ENCODE results near the gene YJEFN3. TPM values are rescaled to one million over a fixed set of nuclear protein-coding genes. Genes with fewer than 3 reads are reported as not detected.

YJEFN3 gene
- total RNA-seq, 1 experiment from 2014 or later = 16.6 TPM

DNA sequence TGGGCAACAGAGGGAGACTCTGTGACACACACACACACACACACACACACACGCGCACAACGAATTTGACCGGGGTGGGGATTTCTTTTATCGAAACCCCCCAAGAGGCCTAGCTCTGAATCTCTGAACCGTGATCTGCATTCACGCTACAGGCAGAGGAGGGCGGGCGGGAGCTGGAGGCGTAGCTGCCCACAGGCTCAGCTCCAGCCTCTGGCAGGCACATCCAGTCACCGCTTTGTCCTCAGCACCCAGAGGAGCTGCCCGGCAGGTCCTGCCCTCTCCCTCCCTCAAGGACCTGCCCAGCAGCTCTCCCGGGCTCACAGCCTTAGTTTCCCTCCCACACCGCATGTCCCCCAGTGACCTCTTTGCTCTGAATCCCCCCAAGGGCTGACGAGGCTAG lies 29.3 kb downstream of the YJEFN3 start:
- no peaks in the 10 kb centered on the region for H3K27me3 ChIP-seq (ENCODE audit: insufficient read depth, low read length)
- WGBS (ENCODE audit: extremely low coverage, insufficient read length, low lambda C conversion rate) = no CpG with 5 or more reads among the region's 15 CpGs
- no peaks in the 10 kb centered on the region for H3K36me3 Mint-ChIP-seq (ENCODE audit: insufficient read depth in 1 of 3, low read depth in 3 of 3)
- no peaks in the 10 kb centered on the region for H4K20me1 ChIP-seq (ENCODE audit: control insufficient read depth, insufficient read depth, insufficient read length)
- H3K27me3 Mint-ChIP-seq (ENCODE audit: low read depth) = peaks cover 4% of the 10 kb centered on the region; the same call in 1 of the 2 replicates
- no peak overlapping the region for H2AK5ac ChIP-seq (ENCODE audit: insufficient read length, low read length)
- H4K8ac ChIP-seq (replicated peaks; ENCODE audit: insufficient read length, low read depth, low read length) = no peak overlapping the region
- no peaks in the 10 kb centered on the region for H3K79me2 ChIP-seq (ENCODE audit: insufficient read depth, low read length)
- DNase-seq = no peak
- no peak overlapping the region for H3K9ac ChIP-seq (ENCODE audit: extremely low read depth, insufficient read length, low read length)
- H2BK12ac ChIP-seq (ENCODE audit: insufficient read length, low read depth, low read length) = no peak overlapping the region
- no peak overlapping the region for H3K4ac ChIP-seq (ENCODE audit: low read depth, low read length)
- no peak overlapping the region for H3K27ac ChIP-seq (ENCODE audit: insufficient read length, low read depth, low read length)
- H2BK120ac ChIP-seq (ENCODE audit: low read depth, low read length, poor library complexity, severe bottlenecking) = no peak overlapping the region
- H2AFZ ChIP-seq (ENCODE audit: low read length) = no peak overlapping the region
- no peaks in the 10 kb centered on the region for H3K23me2 ChIP-seq (ENCODE audit: insufficient read length, low read depth, low read length, poor library complexity, severe bottlenecking)
- no peak overlapping the region for H3K56ac ChIP-seq (ENCODE audit: insufficient read length, low read depth, low read length)
- no peaks in the 10 kb centered on the region for H3K9me3 ChIP-seq (ENCODE audit: control insufficient read depth, low read depth, low read length)
- no peak overlapping the region for H3T11ph ChIP-seq (ENCODE audit: low read length)
- H2BK5ac ChIP-seq (ENCODE audit: insufficient read length, low read length) = no peak overlapping the region
- H3K4me1 Mint-ChIP-seq = peaks cover 5 to 9% of the 10 kb centered on the region in 2 experiments
- H3K23ac ChIP-seq (ENCODE audit: insufficient read length, low read depth, low read length) = no peak overlapping the region
- H4K5ac ChIP-seq (ENCODE audit: insufficient read length, low read depth, low read length) = no peak overlapping the region
- H3K9me3 Mint-ChIP-seq = no peaks in the 10 kb centered on the region
- H2BK20ac ChIP-seq (ENCODE audit: low read depth, low read length, poor library complexity, severe bottlenecking) = no peak overlapping the region
- no peak overlapping the region; a peak in 1 of 7 replicates for H3K27ac Mint-ChIP-seq
- H3K79me1 ChIP-seq (ENCODE audit: insufficient read depth, low read depth, low read length, poor library complexity, severe bottlenecking) = no peaks in the 10 kb centered on the region
- no peak overlapping the region for H3K18ac ChIP-seq (ENCODE audit: insufficient read length, low read depth, low read length)
- H3K4me3 Mint-ChIP-seq = no peak overlapping the region
- no peak overlapping the region for H2BK15ac ChIP-seq (ENCODE audit: low read depth, low read length)
- no peak overlapping the region for H4K91ac ChIP-seq (ENCODE audit: insufficient read length, low read depth, low read length)
- TF ChIP-seq, protein P1, sequence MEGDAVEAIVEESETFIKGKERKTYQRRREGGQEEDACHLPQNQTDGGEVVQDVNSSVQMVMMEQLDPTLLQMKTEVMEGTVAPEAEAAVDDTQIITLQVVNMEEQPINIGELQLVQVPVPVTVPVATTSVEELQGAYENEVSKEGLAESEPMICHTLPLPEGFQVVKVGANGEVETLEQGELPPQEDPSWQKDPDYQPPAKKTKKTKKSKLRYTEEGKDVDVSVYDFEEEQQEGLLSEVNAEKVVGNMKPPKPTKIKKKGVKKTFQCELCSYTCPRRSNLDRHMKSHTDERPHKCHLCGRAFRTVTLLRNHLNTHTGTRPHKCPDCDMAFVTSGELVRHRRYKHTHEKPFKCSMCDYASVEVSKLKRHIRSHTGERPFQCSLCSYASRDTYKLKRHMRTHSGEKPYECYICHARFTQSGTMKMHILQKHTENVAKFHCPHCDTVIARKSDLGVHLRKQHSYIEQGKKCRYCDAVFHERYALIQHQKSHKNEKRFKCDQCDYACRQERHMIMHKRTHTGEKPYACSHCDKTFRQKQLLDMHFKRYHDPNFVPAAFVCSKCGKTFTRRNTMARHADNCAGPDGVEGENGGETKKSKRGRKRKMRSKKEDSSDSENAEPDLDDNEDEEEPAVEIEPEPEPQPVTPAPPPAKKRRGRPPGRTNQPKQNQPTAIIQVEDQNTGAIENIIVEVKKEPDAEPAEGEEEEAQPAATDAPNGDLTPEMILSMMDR (conservative IDR thresholded peaks at IDR 0.05) = no peak
- no peak overlapping the region for H3K14ac ChIP-seq (ENCODE audit: insufficient read depth, low read length)
- no peak overlapping the region for H3K4me2 ChIP-seq (ENCODE audit: insufficient read depth, insufficient read length, low read length)
- no peaks in the 10 kb centered on the region; the same call in 1 of the 2 replicates for H3K4me1 ChIP-seq (ENCODE audit: insufficient read depth, low read length)

All from H9 (cell line).